ENCODE data around the gene OR4E2.
"Not testable (repeated sequence)": the region's sequence is repeated elsewhere in the genome, so short reads cannot be mapped to it uniquely, and the experiment has no call there.

The OR4E2 gene

GRCh38 chr14:21697662-21698061, 44.0 kb downstream of the OR4E2 start:
- DNase-seq (ENCODE audit: low read depth), result not testable (repeated sequence)

GRCh38 chr14:21698538-21698937, 44.9 kb downstream of the OR4E2 start:
- DNase-seq (ENCODE audit: low read depth), result not testable (repeated sequence)

- DNase-seq (ENCODE audit: low read depth), result no peak
These were observed 45.9 kb downstream of the OR4E2 start for GRCh38 chr14:21699551-21699950.

- no peak for DNase-seq (ENCODE audit: low read depth)
These were observed 48.7 kb downstream of the OR4E2 start for GRCh38 chr14:21702316-21702715.

GRCh38 chr14:21703357-21704326, 50.0 kb downstream of the OR4E2 start:
- no peak for DNase-seq (ENCODE audit: low read depth)

GRCh38 chr14:21704338-21704737, 50.7 kb downstream of the OR4E2 start:
- no peak for DNase-seq (ENCODE audit: low read depth)

- peak; percentile 66 for DNase-seq (ENCODE audit: low read depth)
These were observed 57.8 kb downstream of the OR4E2 start for GRCh38 chr14:21711360-21711961.

- no peak for DNase-seq (ENCODE audit: low read depth)
These were observed 58.4 kb downstream of the OR4E2 start for GRCh38 chr14:21712036-21712435.

- DNase-seq (ENCODE audit: low read depth), result no peak
These were observed 60.8 kb downstream of the OR4E2 start for GRCh38 chr14:21714318-21714929.
